ENCODE results near the gene KLC4.

DNA sequence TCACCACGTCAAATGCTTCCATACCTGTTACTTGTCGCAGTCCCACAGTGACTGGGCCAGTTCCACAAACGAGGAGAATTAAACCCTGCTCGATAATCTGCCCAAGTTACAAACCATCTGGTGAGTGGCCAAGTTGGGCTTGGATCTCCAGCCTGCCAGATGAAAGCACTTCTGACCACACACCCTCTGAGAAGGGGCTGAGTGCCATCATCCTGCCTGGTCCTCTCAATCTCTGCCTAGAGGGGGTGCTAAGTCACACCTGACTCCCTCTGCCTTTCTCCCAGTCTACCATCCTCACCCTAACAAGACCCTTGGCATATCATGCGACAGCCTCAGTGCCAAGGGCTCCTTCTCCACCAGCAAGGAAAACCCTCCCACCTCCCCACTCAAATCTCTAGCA lies 22.2 kb upstream of the KLC4 start:
- TF ChIP-seq, protein P1, sequence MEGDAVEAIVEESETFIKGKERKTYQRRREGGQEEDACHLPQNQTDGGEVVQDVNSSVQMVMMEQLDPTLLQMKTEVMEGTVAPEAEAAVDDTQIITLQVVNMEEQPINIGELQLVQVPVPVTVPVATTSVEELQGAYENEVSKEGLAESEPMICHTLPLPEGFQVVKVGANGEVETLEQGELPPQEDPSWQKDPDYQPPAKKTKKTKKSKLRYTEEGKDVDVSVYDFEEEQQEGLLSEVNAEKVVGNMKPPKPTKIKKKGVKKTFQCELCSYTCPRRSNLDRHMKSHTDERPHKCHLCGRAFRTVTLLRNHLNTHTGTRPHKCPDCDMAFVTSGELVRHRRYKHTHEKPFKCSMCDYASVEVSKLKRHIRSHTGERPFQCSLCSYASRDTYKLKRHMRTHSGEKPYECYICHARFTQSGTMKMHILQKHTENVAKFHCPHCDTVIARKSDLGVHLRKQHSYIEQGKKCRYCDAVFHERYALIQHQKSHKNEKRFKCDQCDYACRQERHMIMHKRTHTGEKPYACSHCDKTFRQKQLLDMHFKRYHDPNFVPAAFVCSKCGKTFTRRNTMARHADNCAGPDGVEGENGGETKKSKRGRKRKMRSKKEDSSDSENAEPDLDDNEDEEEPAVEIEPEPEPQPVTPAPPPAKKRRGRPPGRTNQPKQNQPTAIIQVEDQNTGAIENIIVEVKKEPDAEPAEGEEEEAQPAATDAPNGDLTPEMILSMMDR (IDR thresholded peaks at IDR 0.05; ENCODE audit: low read depth, low read length): no peak
- TF ChIP-seq EZH2phosphoT487 (IDR thresholded peaks at IDR 0.05; ENCODE audit: low read depth): no peak

All from OCI-LY3 (cell line).